SK-N-SH (cell line): Measurements from ENCODE around the gene USPL1. TPM values are rescaled to one million over a fixed set of nuclear protein-coding genes. Genes with fewer than 3 reads are reported as not detected.

Source experiments
- CTCF ChIA-PET: fragments of 300-600, 350-600 bp; formaldehyde crosslinking; extraction: SDS; loops from one replicate; lab custom pipeline; 2021; lab: Yijun Ruan, JAX
- POLR2A ChIA-PET: fragments of 350-600 bp; sonication (Branson Sonifier 250); formaldehyde crosslinking; extraction: SDS; loops from one replicate; lab custom pipeline; 2020; ENCODE audit warnings: antibody characterized with exemption, inconsistent platforms; lab: Yijun Ruan, JAX
- DNase-seq: peaks from one replicate; pipeline ENCODE4 v3.0.0; 2012
- H2AFZ ChIP-seq: fragments of 200-600 bp; sonication (generic); 2 replicates; pipeline ENCODE4 v1.8.1; 2016; ENCODE audit warnings: antibody characterized with exemption, mild to moderate bottlenecking, low read depth
- H3F3A ChIP-seq: fragments of 200-600 bp; sonication (generic); replicated peaks from 2 replicates; pipeline ENCODE3; 2016; ENCODE audit warnings: antibody characterized with exemption, mild to moderate bottlenecking; ENCODE audit not compliant: insufficient read depth
- H3K27ac ChIP-seq, 2 experiments: fragments of 200-500 bp in 1 of 2; fragments of 200-600 bp in 1 of 2; sonication (Bioruptor generic) in 1 of 2; sonication (generic), shearing (Covaris generic) in 1 of 2; 2 replicates each; pipeline versions ENCODE4 v1.5.1 to v1.6.1; 2014 to 2016; ENCODE audit warnings: low read depth in 2 of 2, inconsistent platforms in 1 of 2, low read length in 1 of 2, mild to moderate bottlenecking in 1 of 2, mixed read lengths in 1 of 2
- H3K27me3 ChIP-seq: fragments of 200-600 bp; sonication (generic), shearing (Covaris generic); 2 replicates; pipeline ENCODE4 v1.6.1; 2016; ENCODE audit warnings: mixed run types; ENCODE audit not compliant: insufficient read depth
- H3K36me3 ChIP-seq, 2 experiments: fragments of 200-500 bp in 1 of 2; fragments of 200-600 bp in 1 of 2; sonication (Bioruptor generic) in 1 of 2; sonication (generic) in 1 of 2; replicated peaks in 1 of 2; 2 replicates each; pipeline versions ENCODE3 to v1.5.1; 2014 to 2016; ENCODE audit warnings: low read length in 1 of 2, mild to moderate bottlenecking in 1 of 2; ENCODE audit not compliant: insufficient read depth in 2 of 2, control insufficient read depth in 1 of 2
- H3K4me1 ChIP-seq, 2 experiments: fragments of 200-500 bp in 1 of 2; fragments of 200-600 bp in 1 of 2; sonication (Bioruptor generic) in 1 of 2; sonication (generic), shearing (Covaris generic) in 1 of 2; 2 replicates each; pipeline versions ENCODE4 v1.5.1 to v1.6.1; 2014 to 2016; ENCODE audit warnings: low read depth in 1 of 2, low read length in 1 of 2, mixed run types in 1 of 2; ENCODE audit not compliant: insufficient read depth in 2 of 2, control insufficient read depth in 1 of 2
- H3K4me2 ChIP-seq: fragments of 200-600 bp; sonication (generic), shearing (Covaris generic); 2 replicates; pipeline ENCODE4 v1.6.1; 2017; ENCODE audit warnings: mixed run types
- H3K4me3 ChIP-seq, 2 experiments: fragments of 200-500 bp in 1 of 2; fragments of 200-600 bp in 1 of 2; sonication (Bioruptor generic) in 1 of 2; sonication (generic), shearing (Covaris generic) in 1 of 2; 2 replicates each; pipeline versions ENCODE4 v1.5.1 to v1.8.1; 2014 to 2016; ENCODE audit warnings: low read depth in 2 of 2, inconsistent platforms in 1 of 2, low read length in 1 of 2, mild to moderate bottlenecking in 1 of 2, mixed read lengths in 1 of 2, moderate library complexity in 1 of 2
- H3K79me2 ChIP-seq: fragments of 200-600 bp; sonication (generic); 2 replicates; pipeline ENCODE4 v1.8.1; 2017; ENCODE audit warnings: mild to moderate bottlenecking; ENCODE audit not compliant: insufficient read depth
- H3K9ac ChIP-seq: fragments of 200-600 bp; sonication (generic); 2 replicates; pipeline ENCODE4 v1.6.1; 2017; ENCODE audit warnings: mixed run types
- H3K9me2 ChIP-seq: fragments of 200-600 bp; sonication (generic); 2 replicates; pipeline ENCODE4 v1.6.1; 2017; ENCODE audit warnings: mixed run types
- H3K9me3 ChIP-seq: fragments of 200-600 bp; sonication (generic); 2 replicates; pipeline ENCODE4 v1.6.1; 2017; ENCODE audit warnings: mixed run types, mild to moderate bottlenecking, moderate library complexity
- H4K20me1 ChIP-seq: fragments of 200-600 bp; sonication (generic); 2 replicates; pipeline ENCODE4 v1.6.1; 2017; ENCODE audit warnings: mild to moderate bottlenecking, mixed run types; ENCODE audit not compliant: insufficient read depth
- FOSL2 ChIP-seq: IDR thresholded peaks from 2 replicates; pipeline ENCODE4 v1.4.0; 2012; ENCODE audit warnings: low read depth, mild to moderate bottlenecking, moderate library complexity, borderline replicate concordance
- FOXJ3 ChIP-seq: sonication (generic); formaldehyde crosslinking; IDR thresholded peaks from 2 replicates; pipeline ENCODE4 v1.5.1; 2020; ENCODE audit warnings: mild to moderate bottlenecking, missing genetic modification reagents
- FOXM1 ChIP-seq: IDR thresholded peaks from 2 replicates; pipeline ENCODE4 v1.4.0; 2012; ENCODE audit warnings: low read depth, mild to moderate bottlenecking
- MAX ChIP-seq: IDR thresholded peaks from 2 replicates; pipeline ENCODE4 v1.4.0; 2012; ENCODE audit warnings: low read depth
- MEF2A ChIP-seq: IDR thresholded peaks from 2 replicates; pipeline ENCODE4 v1.4.0; 2012; ENCODE audit warnings: low read depth, borderline replicate concordance
- NFIC ChIP-seq: IDR thresholded peaks from 2 replicates; pipeline ENCODE4 v1.4.0; 2012; ENCODE audit warnings: borderline replicate concordance
- NRF1 ChIP-seq: IDR thresholded peaks from 2 replicates; pipeline ENCODE4 v1.6.1; 2012; ENCODE audit warnings: low read depth, mild to moderate bottlenecking, low read length
- RCOR1 ChIP-seq: fragments of 150-350 bp; IDR thresholded peaks from 2 replicates; pipeline ENCODE4 v1.6.1; 2017; ENCODE audit warnings: antibody characterized with exemption, low read length
- SMC3 ChIP-seq: IDR thresholded peaks from 2 replicates; pipeline ENCODE4 v1.6.1; 2012; ENCODE audit warnings: low read depth, low read length, improper control_type of control experiment
- TAF1 ChIP-seq: IDR thresholded peaks from 2 replicates; pipeline ENCODE4 v1.6.1; 2012; ENCODE audit warnings: low read depth, mild to moderate bottlenecking, low read length, moderate library complexity, borderline replicate concordance
- USF2 ChIP-seq: fragments of 150-350 bp; IDR thresholded peaks from 2 replicates; pipeline ENCODE4 v1.6.1; 2017; ENCODE audit warnings: antibody characterized with exemption, low read length, low read depth, borderline replicate concordance
- YY1 ChIP-seq: IDR thresholded peaks from 2 replicates; pipeline ENCODE4 v1.4.0; 2012; ENCODE audit warnings: low read depth, mild to moderate bottlenecking
- WGBS: methylation state at CpG from one replicate; pipeline ENCODE4 v1.1.6; 2017; ENCODE audit warnings: low lambda C conversion rate; 5-methylcytosine and 5-hydroxymethylcytosine counted together
- polyA plus RNA-seq, 3 experiments: library from polyadenylated mRNA; depleted of rRNA; stranded (reverse); fragments of >200 nt; gene quantifications; 2 replicates each; pipeline ENCODE4 v1.2.3, GENCODE V29; 2012
- TF ChIP-seq, protein P1 (sequence below): fragments of 150-350 bp; IDR thresholded peaks from 2 replicates; pipeline ENCODE4 v1.6.1; 2016; ENCODE audit warnings: mild to moderate bottlenecking, low read depth, low read length
- TF ChIP-seq, protein P2 (sequence below): IDR thresholded peaks from 2 replicates; pipeline ENCODE4 v1.4.0; 2012; ENCODE audit warnings: low read depth, borderline replicate concordance

The USPL1 gene
- polyA plus RNA-seq, 1 of the 3 experiments (the other 2 are of a cell fraction) = 6.4 TPM

DNA sequence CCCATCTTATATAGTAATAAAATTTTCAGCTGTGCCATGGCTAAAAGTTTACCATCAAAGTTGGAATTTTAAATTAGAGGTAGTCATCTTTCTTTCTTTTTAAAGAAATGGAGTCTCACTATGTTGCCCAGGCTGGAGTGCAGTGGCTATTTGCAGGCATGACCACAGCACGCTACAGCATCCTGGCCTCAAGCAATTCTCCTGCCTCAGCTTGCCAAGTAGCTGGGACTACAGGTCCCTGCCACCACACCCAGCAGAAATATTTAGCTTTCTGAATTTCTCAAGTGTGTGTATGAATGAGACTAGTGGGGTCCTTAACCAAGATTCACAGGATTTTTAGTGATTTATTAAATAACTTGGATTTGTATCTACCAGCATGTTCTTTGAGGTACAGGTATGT is 30.5 kb upstream of the USPL1 start:
- CTCF ChIA-PET = interaction anchor here (0.6 to 1.2 kb wide), 2 partner anchors 30 to 457 kb away, joined by 3 to 4 read pairs; no protein-coding TSS in a partner anchor
- Histone ChIP-seq H3K9ac (no peak overlapping the region), H3K4me3 (no peak overlapping the region), H3K27ac (no peak overlapping the region), H3K27me3 (no peaks in the 10 kb centered on the region), H3K4me1 (no peaks in the 10 kb centered on the region), H3K4me2 (no peak overlapping the region), H3K9me3 (no peaks in the 10 kb centered on the region), H3K36me3 (no peaks in the 10 kb centered on the region), H2AFZ (no peak overlapping the region), H3K79me2 (no peaks in the 10 kb centered on the region), H3F3A (peaks cover 3% of the 10 kb centered on the region), H4K20me1 (no peaks in the 10 kb centered on the region), H3K9me2 (no peaks in the 10 kb centered on the region)
- no peak for TF ChIP-seq MEF2A
- TF ChIP-seq NRF1 = no peak
- no peak for TF ChIP-seq SMC3
- TF ChIP-seq, protein P1, sequence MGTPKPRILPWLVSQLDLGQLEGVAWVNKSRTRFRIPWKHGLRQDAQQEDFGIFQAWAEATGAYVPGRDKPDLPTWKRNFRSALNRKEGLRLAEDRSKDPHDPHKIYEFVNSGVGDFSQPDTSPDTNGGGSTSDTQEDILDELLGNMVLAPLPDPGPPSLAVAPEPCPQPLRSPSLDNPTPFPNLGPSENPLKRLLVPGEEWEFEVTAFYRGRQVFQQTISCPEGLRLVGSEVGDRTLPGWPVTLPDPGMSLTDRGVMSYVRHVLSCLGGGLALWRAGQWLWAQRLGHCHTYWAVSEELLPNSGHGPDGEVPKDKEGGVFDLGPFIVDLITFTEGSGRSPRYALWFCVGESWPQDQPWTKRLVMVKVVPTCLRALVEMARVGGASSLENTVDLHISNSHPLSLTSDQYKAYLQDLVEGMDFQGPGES = no peak
- TF ChIP-seq, protein P2, sequence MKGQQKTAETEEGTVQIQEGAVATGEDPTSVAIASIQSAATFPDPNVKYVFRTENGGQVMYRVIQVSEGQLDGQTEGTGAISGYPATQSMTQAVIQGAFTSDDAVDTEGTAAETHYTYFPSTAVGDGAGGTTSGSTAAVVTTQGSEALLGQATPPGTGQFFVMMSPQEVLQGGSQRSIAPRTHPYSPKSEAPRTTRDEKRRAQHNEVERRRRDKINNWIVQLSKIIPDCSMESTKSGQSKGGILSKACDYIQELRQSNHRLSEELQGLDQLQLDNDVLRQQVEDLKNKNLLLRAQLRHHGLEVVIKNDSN = no peak
- no peak for TF ChIP-seq TAF1
- no peak for TF ChIP-seq RCOR1
- TF ChIP-seq FOXM1 = no peak
- TF ChIP-seq YY1 = no peak
- TF ChIP-seq FOSL2 = no peak
- no peak for TF ChIP-seq USF2
- no peak for TF ChIP-seq NFIC
- TF ChIP-seq FOXJ3 (CRISPR knock-in tag) = no peak
- no peak for DNase-seq
- WGBS = 100% methylated on average over 1 of the region's 1 CpG
- POLR2A ChIA-PET = no interaction called here

GRCh38 chr13:30587739-30588138 is 30.0 kb upstream of the USPL1 start:
- H3K27ac ChIP-seq = no peak overlapping the region
- ChIA-PET CTCF (interaction anchor here (0.6 to 1.2 kb wide), 2 partner anchors 30 to 456 kb away, joined by 3 to 4 read pairs; no protein-coding TSS in a partner anchor), POLR2A (no interaction called here)
- no peaks in the 10 kb centered on the region for H3K36me3 ChIP-seq
- H3K9ac ChIP-seq = no peak overlapping the region
- no peaks in the 10 kb centered on the region for H3K9me2 ChIP-seq
- no peaks in the 10 kb centered on the region for H3K9me3 ChIP-seq
- no peak overlapping the region for H3K4me2 ChIP-seq
- H3K4me1 ChIP-seq = no peaks in the 10 kb centered on the region
- H4K20me1 ChIP-seq = no peaks in the 10 kb centered on the region
- no peaks in the 10 kb centered on the region for H3K27me3 ChIP-seq
- DNase-seq = no peak
- H2AFZ ChIP-seq = no peak overlapping the region
- peaks cover 3% of the 10 kb centered on the region for H3F3A ChIP-seq
- no peak for TF ChIP-seq TAF1
- no peak for TF ChIP-seq MAX
- no peak for TF ChIP-seq RCOR1
- no peak for TF ChIP-seq USF2
- TF ChIP-seq, protein P2 = no peak
- no peak overlapping the region for H3K4me3 ChIP-seq
- H3K79me2 ChIP-seq = no peaks in the 10 kb centered on the region
